ENCODE measurements around the gene ZNF580.

Gene ZNF580

DNA sequence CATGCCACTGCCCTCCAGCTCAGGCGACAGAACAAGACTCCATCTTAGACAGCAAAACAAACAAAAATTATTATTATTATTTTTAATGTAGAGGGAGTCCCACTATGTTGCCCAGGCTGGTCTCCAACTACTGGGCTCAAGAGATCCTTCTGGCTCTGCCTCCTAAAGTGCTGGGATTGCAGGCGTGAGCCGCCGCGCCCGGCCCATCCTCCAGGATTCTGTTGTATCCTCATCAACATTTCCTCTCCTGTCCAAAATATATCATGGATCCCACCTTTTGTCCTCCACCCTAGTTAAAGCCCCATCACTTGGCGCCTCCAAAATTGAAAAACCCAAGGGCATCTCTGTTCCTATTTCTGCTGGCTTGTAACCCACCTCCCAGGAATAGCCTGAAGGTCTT, 17.7 kb upstream of the ZNF580 start:
- H3K4me3 ChIP-seq (ENCODE audit: low read depth in 1 of 2, low read length in 1 of 2) = no peak overlapping the region
- no peaks in the 10 kb centered on the region for H3K27me3 ChIP-seq
- TF ChIP-seq, protein P1, sequence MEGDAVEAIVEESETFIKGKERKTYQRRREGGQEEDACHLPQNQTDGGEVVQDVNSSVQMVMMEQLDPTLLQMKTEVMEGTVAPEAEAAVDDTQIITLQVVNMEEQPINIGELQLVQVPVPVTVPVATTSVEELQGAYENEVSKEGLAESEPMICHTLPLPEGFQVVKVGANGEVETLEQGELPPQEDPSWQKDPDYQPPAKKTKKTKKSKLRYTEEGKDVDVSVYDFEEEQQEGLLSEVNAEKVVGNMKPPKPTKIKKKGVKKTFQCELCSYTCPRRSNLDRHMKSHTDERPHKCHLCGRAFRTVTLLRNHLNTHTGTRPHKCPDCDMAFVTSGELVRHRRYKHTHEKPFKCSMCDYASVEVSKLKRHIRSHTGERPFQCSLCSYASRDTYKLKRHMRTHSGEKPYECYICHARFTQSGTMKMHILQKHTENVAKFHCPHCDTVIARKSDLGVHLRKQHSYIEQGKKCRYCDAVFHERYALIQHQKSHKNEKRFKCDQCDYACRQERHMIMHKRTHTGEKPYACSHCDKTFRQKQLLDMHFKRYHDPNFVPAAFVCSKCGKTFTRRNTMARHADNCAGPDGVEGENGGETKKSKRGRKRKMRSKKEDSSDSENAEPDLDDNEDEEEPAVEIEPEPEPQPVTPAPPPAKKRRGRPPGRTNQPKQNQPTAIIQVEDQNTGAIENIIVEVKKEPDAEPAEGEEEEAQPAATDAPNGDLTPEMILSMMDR (IDR thresholded peaks at IDR 0.05) = no peak
- peaks cover 67 to 71% of the 10 kb centered on the region in 2 experiments for H3K4me1 ChIP-seq (ENCODE audit: control insufficient read depth in 1 of 2, insufficient read depth in 1 of 2, low read depth in 1 of 2, low read length in 1 of 2)
- H3K27ac ChIP-seq = peak overlapping the region; percentile 96
- H3K9me3 ChIP-seq = no peaks in the 10 kb centered on the region
- peaks cover 9% of the 10 kb centered on the region for H3K36me3 ChIP-seq

DNA sequence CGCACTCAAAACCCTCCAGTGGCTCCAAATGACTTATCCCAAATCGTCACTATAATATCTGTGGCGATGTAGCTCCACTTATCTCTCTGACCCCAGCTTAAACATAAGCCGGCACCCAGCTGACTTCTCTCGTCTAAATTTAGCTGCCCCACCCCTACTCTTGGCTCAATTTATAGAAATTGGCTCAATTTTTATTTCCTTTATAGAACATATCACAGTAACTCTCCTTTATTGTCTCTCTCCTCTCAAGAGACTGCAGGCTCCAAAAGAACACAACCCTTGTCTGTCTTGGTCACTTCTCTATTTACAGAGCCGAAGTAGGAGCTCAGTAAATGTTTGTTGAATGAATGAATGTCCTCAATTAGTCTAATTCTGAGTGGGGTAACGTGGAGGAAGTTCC, 17.2 kb upstream of the ZNF580 start:
- peak overlapping the region; percentile 96 for H3K27ac ChIP-seq
- H3K4me3 ChIP-seq (ENCODE audit: low read depth in 1 of 2, low read length in 1 of 2) = peak overlapping the region; percentile 66 to 79

DNA sequence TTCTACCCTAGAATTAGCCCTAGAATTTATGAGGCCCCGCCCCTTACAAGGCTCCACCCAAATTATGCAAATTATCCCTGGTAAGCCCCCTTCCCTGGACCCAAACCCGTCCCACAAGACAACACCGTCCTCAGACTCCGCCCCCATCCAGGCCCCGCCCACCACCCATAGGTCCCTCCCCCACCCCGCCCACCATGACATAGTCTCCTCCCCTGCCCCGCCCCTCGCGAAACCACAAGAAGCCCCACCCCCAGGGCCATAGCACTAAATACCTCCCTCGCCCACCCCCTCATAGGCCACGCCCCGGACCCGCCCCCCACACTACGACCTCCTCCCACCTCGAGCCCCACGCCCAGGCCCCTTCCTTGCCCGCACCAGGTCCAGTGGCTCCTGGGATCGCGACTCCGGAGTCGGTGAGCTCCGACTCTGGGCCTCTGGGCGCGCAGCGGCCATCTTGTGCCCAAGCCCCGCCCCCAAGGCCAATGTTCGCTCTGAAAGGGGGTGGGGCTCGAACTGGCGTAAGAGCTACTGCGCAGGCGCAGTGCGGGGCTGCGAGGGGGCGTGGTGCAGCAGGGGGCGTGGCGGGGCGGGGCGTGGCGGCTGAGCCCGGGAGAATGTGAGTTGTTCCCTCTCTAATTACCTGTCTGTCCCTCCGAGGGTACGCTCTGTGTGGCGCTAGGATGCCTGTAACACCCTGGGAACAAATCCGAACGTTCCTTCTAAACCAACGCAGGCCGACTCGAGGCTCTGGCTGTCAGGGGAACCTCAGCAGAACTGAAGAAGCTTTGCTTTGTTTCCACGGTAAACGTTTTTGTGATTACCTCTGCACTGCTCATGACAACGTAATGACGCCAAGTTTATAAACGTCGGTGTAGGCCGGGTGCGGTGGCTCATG, 16.4 kb upstream of the ZNF580 start, which contains the start of gene ZNF784:
TSS of gene ZNF784 (minus strand) at position 458 of the 895 bp plus-strand sequence. CDS start at position 453, 5 bp downstream.
- no peaks in the 10 kb centered on the region for H3K9me3 ChIP-seq
- peaks cover 55 to 59% of the 10 kb centered on the region in 2 experiments for H3K4me1 ChIP-seq (ENCODE audit: control insufficient read depth in 1 of 2, insufficient read depth in 1 of 2, low read depth in 1 of 2, low read length in 1 of 2)
- no peaks in the 10 kb centered on the region for H3K27me3 ChIP-seq
- H3K4me3 ChIP-seq (ENCODE audit: low read depth in 1 of 2, low read length in 1 of 2) = peak within 1 kb of the TSS; percentile 66 to 79
- H3K27ac ChIP-seq = peak within 1 kb of the TSS; percentile 96
- peaks cover 9% of the 10 kb centered on the region for H3K36me3 ChIP-seq
- TF ChIP-seq, protein P1 (IDR thresholded peaks at IDR 0.05) = peak; percentile 29

More for the DNA sequence above, 17.2 kb upstream of the ZNF580 start:
- Histone ChIP-seq H3K9me3 (no peaks in the 10 kb centered on the region), H3K4me1 (ENCODE audit: control insufficient read depth in 1 of 2, insufficient read depth in 1 of 2, low read depth in 1 of 2, low read length in 1 of 2) (peaks cover 63 to 67% of the 10 kb centered on the region in 2 experiments), H3K36me3 (peaks cover 9% of the 10 kb centered on the region), H3K27me3 (no peaks in the 10 kb centered on the region)
- TF ChIP-seq, protein P1 (IDR thresholded peaks at IDR 0.05) = no peak

DNA sequence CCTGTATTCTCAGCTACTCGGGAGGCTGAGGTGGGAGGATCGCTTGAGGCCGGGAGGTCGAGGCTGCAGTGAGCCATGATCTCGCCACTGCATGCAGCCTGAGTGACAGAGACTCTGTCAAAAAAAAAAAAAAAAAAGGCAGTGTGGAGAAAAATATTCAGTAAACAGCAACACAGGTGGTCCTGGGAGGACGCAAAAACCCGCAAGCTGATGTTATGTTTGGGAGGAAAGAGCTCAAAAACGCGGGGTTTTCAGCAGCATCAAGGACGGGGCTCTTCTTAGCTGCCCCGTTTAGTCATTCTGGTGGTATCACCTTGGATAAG, 15.8 kb upstream of the ZNF580 start:
- Histone ChIP-seq H3K36me3 (peaks cover 9% of the 10 kb centered on the region), H3K9me3 (no peaks in the 10 kb centered on the region), H3K27me3 (no peaks in the 10 kb centered on the region), H3K27ac (peak overlapping the region; percentile 96), H3K4me3 (ENCODE audit: low read depth in 1 of 2, low read length in 1 of 2) (peak overlapping the region; percentile 66 to 79), H3K4me1 (ENCODE audit: control insufficient read depth in 1 of 2, insufficient read depth in 1 of 2, low read depth in 1 of 2, low read length in 1 of 2) (peaks cover 49 to 53% of the 10 kb centered on the region in 2 experiments)
- TF ChIP-seq, protein P1 (IDR thresholded peaks at IDR 0.05) = no peak

DNA sequence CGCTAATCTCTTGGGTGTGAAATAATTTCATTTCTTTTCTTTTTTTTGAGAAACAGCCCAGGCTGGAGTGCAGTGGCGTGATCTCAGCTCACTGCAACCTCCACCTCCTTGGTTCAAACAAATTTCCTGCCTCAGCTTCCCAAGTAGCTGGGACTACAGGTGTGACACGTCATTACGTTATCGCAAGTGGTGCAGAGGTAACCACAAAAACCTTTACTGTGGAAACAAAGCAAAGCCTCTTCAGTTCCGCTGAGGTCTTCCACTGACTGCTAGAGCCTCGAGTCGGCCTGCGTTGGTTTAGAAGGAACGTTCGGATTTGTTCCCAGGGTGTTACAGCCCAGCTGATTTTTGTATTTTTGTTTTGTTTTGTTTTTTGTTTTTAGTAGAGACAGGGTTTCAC, 14.5 kb upstream of the ZNF580 start:
- TF ChIP-seq, protein P1 (IDR thresholded peaks at IDR 0.05) = no peak
- H3K36me3 ChIP-seq = peaks cover 9% of the 10 kb centered on the region
- H3K9me3 ChIP-seq = no peaks in the 10 kb centered on the region
- H3K27me3 ChIP-seq = no peaks in the 10 kb centered on the region
- no peak overlapping the region for H3K27ac ChIP-seq
- H3K4me3 ChIP-seq (ENCODE audit: low read depth in 1 of 2, low read length in 1 of 2) = no peak overlapping the region
- H3K4me1 ChIP-seq (ENCODE audit: control insufficient read depth in 1 of 2, insufficient read depth in 1 of 2, low read depth in 1 of 2, low read length in 1 of 2) = peaks cover 35 to 39% of the 10 kb centered on the region in 2 experiments

Data from neutrophil (primary cell).